ENCODE data around the gene SNPH.

DNA sequence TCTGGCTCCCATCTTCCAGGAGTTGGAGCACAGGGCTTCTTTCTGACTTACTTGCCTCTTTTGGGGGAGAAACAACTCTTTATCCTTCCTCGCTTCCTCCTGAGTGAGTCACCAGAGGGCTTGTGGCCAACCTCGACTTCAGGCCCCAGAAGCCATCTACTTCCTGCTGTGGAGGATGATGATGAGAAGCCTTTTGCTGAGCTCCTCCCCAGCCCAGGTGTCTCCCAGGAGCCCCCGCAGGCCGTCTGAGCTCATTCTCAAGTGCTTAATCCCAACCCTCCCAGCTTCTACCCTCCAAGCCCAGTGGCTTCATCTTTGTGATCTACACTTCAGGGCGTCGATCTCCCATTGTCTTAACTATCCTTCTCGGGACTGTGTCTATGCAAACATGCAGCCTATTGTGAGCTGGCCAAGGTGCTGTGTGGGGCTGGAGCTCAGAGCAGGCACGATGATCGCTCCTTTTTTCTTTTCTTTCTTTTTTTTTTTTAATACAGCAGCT, 35.0 kb downstream of the SNPH start:
- TF ChIP-seq, protein P1, sequence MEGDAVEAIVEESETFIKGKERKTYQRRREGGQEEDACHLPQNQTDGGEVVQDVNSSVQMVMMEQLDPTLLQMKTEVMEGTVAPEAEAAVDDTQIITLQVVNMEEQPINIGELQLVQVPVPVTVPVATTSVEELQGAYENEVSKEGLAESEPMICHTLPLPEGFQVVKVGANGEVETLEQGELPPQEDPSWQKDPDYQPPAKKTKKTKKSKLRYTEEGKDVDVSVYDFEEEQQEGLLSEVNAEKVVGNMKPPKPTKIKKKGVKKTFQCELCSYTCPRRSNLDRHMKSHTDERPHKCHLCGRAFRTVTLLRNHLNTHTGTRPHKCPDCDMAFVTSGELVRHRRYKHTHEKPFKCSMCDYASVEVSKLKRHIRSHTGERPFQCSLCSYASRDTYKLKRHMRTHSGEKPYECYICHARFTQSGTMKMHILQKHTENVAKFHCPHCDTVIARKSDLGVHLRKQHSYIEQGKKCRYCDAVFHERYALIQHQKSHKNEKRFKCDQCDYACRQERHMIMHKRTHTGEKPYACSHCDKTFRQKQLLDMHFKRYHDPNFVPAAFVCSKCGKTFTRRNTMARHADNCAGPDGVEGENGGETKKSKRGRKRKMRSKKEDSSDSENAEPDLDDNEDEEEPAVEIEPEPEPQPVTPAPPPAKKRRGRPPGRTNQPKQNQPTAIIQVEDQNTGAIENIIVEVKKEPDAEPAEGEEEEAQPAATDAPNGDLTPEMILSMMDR (conservative IDR thresholded peaks at IDR 0.05; ENCODE audit: low read depth, low read length), result no peak
- no peak for TF ChIP-seq EZH2 (IDR thresholded peaks at IDR 0.05; ENCODE audit: low read length, unreplicated experiment)
- TF ChIP-seq EZH2phosphoT487 (IDR thresholded peaks at IDR 0.05; ENCODE audit: borderline replicate concordance, low read length), result no peak
